NK-92 treated with Interleukin-12 subunit alpha and Interleukin-12 subunit beta, amount 100 ng/mL, for 24 hours (cell line): ENCODE results near the gene SF3B4.
A peak's percentile ranks its signal among the peaks of the same experiment; 100 is the strongest.
"Not testable (repeated sequence)": the region's sequence is repeated elsewhere in the genome, so short reads cannot be mapped to it uniquely, and the experiment has no call there.

Experiments used
- DNase-seq: peaks from one replicate; lab custom pipeline; 2025; lab: John Stamatoyannopoulos, UW

The SF3B4 gene, protein sequence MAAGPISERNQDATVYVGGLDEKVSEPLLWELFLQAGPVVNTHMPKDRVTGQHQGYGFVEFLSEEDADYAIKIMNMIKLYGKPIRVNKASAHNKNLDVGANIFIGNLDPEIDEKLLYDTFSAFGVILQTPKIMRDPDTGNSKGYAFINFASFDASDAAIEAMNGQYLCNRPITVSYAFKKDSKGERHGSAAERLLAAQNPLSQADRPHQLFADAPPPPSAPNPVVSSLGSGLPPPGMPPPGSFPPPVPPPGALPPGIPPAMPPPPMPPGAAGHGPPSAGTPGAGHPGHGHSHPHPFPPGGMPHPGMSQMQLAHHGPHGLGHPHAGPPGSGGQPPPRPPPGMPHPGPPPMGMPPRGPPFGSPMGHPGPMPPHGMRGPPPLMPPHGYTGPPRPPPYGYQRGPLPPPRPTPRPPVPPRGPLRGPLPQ

DNA sequence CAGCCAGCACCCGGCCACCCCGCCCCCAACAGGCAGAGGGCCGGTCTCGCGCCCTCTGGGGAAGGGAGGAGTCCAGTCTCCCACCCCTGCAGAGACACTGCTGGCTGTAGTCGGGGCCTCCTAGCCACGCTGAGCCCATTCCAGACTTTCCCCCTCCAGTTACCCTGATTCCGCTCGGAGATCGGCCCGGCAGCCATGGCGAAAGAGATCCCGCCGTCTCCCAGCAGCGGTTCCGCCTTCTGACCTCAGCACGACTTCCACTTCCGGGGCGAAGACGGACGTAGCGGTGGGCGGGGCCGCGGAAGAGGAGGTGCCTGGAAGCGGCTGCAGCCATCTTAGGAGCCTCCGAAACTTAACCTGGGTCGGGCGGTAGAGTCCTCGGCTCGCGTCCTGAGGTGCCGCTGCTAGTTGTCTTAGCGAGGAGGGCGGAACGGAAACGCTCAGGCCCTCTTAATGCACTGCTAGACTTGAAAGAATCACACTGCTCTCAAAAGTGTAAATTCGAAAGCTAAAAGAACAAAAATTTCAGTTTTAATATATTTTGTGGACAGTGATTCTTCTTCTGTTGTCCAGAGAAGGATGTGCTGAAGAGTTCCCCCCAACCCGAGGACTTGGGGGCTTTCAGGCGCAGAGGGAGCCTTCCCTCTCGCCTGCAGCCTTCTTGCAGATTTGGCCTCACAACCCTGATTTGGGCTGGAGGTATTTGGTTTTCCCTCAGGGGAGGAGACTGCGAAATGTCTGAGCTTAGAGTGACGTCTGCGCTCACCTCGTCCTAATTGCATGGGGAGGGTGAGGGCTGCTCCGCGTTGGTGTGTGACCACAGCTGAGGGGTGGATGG, at the start of gene SF3B4:
Gene SF3B4, minus strand, starts transcription at position 241 of the 838 bp plus-strand sequence. Its CDS starts 44 bp downstream, at position 197.
- DNase-seq: peak; percentile 86

GRCh38 chr1:149977345-149977744, 49.7 kb upstream of the SF3B4 start:
- no peak for DNase-seq

GRCh38 chr1:149972547-149972946, 44.9 kb upstream of the SF3B4 start:
- DNase-seq: no peak

DNA sequence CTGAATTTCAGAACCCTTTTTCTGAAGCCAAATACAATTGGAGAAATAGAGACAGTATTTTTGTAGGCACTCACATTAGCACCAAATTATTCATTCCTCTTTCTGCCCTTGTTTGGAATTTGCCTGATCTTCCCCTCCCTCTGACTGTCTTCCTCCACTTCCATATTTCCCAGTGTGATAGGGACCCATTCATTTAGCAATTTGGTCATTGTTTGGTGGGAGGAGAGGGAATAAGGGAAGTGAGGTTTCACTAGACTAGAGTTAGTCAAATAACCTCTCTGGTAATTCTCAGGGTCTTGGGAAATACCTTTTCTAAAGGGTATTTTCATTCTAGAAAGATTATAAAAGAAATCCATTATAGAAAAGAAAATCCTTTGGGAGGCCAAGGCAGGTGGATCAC, 40.0 kb upstream of the SF3B4 start:
- DNase-seq: no peak

- DNase-seq: no peak
Measured at GRCh38 chr1:149967041-149967440, 39.4 kb upstream of the SF3B4 start.

DNA sequence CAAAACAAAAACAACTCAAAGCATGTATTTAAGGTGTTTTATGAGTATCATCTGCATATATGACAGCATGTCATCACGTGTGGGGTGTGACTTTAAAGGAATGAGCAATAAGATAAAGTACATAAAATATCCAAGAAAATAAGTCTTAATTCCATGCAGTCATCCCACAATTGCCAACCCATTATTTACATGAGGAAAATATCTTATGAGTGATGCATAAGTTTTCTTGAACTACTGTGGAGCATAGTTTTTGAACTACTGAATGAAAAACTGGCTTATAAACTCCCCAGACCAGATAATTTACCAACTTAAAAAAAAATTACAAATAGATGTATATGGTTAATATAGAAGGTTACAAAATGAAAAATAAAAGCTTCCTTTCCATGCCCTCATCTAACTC, 38.8 kb upstream of the SF3B4 start:
- DNase-seq: no peak

GRCh38 chr1:149965440-149965839, 37.8 kb upstream of the SF3B4 start:
- DNase-seq: no peak

DNA sequence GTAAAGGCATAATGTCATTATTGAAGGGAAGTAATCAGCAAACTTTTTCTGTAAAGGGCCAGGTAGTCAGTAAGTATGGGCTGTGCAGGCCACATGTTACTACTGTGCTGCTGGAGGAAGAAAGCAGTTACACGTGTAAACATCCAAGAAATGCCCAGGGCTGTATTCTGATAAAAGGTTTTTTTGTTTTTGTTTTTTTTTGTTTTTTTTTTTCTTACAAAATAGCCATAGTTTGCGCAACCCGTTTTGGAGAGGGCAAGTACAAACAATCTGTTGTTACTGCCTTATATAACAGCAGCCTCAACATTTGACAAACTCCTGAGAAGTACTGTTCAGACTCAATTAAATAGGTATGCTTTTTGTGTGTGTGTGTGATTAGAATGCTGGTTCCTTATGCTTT, 35.8 kb upstream of the SF3B4 start:
- DNase-seq: no peak

- DNase-seq: no peak
Measured at GRCh38 chr1:149962736-149963135, 35.1 kb upstream of the SF3B4 start.

GRCh38 chr1:149962039-149962647, 34.5 kb upstream of the SF3B4 start:
- DNase-seq: no peak

GRCh38 chr1:149957548-149957947, 29.9 kb upstream of the SF3B4 start:
- not testable (repeated sequence) for DNase-seq

GRCh38 chr1:149949911-149950310, 22.3 kb upstream of the SF3B4 start:
- no peak for DNase-seq

DNA sequence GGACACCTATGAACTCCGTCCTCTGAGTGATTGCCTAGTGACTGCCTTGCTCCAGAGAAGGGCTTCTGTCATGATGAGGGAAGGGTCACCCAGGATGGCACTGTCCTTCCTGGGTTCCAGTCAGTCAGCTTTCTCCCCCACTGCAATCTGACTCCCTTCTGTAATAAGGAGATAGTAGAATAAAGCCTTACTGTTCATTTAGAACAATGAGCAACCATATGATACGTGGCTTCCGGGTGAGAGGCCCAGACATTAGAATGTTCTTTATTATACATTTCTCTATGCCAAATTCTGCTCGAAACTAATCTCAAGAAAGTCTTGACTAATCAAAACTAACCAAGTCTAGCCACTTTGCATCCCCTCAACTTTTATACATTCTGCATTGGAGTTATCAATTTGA, 17.6 kb upstream of the SF3B4 start:
- DNase-seq: no peak

GRCh38 chr1:149942885-149943284, 15.3 kb upstream of the SF3B4 start:
- no peak for DNase-seq

DNA sequence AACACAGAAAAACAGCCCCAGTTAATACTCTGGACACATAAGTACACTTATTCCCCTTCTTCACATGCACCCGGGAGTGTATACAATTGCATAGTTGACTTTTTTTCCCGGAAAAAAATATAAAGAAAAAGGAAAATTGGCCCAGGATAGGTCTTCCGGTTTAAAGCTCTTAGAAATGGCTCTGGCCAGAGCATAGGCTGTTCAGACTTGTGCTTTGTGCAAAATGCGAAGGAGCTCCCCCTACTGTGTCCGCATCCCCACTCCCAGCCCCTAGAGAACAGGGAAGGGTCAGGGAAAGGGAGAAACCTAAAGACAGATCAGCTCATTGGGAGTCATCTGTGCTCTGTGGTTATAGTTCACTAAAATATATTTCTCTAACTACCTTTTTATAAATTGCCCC, 14.6 kb upstream of the SF3B4 start:
- no peak for DNase-seq

GRCh38 chr1:149940427-149940826, 12.8 kb upstream of the SF3B4 start:
- no peak for DNase-seq

- not testable (repeated sequence) for DNase-seq
Measured at GRCh38 chr1:149938668-149939003, 11.0 kb upstream of the SF3B4 start.

DNA sequence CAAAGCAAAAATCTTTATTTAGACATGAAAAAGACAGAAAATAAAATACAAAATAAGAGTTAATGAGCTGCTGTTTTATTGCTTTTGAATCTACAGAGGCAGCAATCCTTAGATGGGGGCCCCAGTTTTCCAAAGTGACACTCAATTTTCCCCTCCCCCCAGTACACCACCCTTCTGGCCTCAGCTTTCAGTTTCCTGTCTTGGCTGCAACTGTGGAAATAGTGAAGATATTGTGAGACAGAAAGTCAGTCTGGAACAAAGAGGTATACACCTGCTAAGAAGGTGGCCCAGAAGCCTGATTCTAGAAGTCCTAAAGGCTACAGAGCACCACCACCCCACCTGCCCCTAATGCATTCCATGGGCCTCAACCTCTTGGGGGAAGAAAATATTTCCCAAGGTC, 10.2 kb upstream of the SF3B4 start:
- no peak for DNase-seq

- DNase-seq: no peak
Measured at GRCh38 chr1:149936992-149937705, 9.5 kb upstream of the SF3B4 start.

DNA sequence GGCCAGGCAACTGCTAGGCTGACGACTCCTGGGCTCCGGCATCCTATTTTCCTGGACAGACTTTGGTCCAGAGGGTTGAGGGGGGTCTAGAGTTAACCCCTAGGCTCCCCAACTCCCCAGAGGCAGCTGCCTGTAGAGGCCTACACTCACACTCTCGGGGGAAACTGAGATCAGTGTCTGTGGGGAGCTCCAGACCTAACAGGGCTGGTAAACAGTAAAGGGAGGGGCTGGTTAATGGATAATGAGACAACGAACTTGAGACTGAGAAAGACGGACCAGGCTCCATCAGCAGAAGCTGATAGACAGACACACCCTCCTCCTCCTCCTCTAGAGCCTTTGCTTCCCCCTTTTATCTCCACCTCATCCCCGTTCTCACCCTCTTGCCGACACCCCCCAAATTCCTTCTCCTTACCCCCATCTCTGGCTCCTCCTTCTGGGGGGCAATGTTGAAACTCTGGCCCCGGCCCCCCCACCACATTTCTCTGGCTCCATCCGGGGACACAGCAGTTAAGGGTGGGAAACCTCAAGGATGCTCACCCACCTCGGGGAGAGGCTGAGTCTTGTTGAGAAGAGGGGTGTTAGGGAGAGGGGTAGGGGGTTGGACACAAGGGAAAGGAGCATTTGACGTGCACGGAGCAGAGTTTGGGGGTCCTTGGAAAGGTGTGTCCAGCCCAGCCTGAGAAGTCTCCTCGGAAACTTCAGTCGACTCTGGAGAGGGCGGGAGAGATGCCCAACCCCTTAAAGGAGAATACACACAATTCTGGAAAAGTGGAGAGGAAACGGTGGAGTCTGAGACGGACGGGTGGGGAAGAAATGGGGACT, 8.8 kb upstream of the SF3B4 start, which contains the start of gene MTMR11:
Gene MTMR11, minus strand, starts transcription at position 710 of the 822 bp plus-strand sequence. Its CDS starts 232 bp downstream, at position 478.
- no peak for DNase-seq

DNA sequence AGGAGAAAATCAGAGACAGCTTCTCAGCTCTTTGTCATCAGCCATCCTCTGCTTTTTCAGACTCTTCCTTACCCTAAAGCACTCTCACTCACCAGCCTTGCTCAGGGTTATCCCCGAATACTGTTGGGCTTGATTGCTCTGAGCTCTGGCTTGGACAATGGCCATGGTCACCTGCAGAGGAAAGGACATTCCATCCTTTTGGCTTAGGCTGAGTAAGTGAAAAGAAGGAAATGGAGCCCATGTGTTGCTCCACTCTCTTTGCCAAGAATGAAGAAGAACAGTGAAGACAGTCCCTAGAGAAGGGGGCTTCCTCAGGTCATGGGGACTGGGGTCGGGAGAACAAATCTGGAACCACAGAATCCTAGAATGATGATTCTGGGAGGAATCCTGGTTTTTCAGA, 6.8 kb upstream of the SF3B4 start:
- no peak for DNase-seq
